Stimulated activated CD8-positive, alpha-beta memory T cell treated with anti-CD3 and anti-CD28 coated beads, Interleukin-7, amount 100 ng/mL, for 48 hours (primary cell): ENCODE data around the gene FOXP1.

Experiments used
- DNase-seq, 2 donors: peaks; one replicate each; pipeline ENCODE4 v3.0.0-alpha.2; 2020; ENCODE audit warnings: low read depth in 1 of 2; ENCODE audit errors: extremely low read depth in 1 of 2

The FOXP1 gene

DNA sequence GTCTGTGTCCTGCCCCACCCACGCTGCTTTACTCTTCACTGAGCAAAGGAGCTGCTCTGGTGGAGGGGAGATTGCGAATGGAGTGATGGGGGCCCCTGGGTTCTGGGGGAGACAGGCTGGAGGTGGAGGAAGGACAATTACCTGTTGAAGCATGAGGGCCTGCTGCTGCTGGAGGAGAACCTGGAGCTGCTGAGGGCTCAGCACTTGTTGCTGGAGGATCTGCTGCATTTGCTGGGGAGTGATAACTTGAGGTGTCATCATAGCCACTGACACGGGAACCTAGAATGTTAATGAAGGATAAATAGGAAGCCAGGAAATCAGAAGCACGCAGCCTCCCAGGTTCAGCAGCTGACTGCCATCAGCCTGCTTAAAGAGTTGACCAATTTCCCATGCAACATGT lies 530.0 kb downstream of the FOXP1 start:
- no peak for DNase-seq

DNA sequence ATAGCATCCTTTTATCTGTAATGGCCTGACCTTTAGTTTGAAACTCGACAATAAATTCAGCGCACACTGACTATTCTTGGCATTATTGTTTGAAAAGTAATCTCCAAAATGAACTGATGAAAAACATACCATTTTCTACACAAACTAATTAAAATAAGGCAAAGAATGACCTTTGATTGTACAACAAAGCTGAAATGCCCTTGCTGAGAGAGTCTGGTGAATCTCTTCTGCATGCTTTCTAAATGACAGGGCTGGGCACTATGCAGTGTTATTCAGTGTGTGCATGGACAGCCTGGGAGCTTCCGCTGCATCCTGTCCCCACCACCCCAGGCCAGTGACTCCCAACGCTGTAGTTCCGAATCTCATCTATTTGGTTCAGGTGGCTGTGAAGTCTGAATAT lies 530.8 kb downstream of the FOXP1 start:
- no peak for DNase-seq

DNA sequence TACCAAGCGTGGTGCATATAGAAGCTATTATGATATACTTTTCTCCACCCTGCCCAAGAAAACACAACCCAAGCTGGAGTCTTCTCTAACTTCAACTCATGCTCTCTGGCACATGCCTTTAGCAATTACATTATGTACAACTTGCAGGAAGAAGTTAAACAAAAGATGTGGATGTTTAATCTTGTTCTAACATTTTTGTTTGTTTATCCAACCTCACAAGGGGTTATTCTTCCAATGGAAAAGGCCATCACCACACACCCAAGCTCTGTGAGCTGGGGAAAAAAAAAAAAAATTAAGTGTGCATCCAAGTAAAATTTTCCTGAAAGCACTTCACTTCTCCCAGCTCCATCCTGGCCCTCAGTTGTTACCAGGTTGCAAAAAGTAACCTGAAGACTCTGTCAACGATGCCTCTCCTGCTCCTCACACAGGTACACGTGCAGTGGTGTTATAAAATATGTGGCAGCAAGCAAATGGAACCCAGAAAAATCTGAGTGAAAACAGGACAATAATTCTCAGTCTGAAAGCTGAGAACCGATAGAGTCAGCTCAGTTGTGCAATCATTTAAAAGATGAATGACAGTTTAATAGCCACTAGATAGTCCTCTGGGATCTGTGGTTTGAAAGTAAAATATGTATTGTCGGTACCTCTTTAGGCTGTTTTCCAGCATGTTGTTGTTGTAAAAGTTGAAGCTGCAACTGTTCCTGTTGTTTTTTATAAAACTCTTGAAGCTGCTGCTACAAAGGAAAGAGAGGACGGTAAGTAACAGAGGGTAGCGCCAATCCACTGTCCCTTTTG lies 531.4 kb downstream of the FOXP1 start:
- no peak for DNase-seq

DNA sequence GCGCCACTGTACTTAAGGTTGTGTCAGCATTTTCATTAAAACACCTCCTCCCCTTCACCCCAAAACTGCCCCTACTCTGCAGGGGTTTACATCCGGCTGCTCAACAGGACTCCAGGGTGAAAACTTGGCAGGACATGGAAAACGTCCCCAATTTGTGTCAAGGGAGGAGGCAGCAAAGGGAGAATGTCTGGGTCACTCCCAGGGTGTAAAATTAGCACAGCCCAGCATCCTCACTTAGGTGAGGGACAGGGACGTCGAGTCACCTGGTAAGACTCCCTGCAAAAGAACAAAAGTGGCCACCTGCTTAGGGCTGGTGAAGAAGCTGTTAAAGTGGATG lies 532.3 kb downstream of the FOXP1 start:
- DNase-seq = no peak

DNA sequence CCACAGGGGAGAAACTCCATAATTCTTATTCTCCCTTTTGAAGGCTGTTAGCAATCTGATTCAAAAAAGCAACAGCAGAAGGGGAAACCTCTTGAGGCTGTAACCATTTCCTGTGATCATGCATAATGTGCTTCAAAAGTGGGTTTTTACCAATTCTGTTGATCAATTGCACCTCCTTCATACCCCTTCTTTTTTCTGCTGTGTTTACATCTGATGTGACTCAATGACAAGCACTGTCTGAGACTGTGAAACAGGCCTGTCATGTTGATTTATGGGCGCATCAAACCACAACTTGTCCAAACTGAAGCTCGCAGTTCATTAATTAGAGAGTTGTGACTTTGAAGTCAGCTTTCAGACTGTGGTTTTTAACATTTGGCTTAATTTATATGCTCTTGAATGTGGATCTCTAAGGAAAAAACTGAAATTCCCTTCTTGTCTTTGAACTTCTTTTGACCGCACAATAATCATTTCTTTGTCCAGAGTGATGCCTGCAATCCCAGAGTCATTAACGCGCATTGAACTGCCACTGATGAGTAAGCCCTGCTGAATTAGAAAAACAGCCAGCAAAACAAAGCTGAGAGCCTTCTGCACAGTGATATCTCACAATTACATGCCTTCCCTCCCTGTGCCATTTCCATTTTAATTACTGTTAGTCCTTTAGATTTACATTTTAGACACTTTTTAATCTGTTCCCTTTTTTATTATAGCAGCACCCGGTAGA lies 532.8 kb downstream of the FOXP1 start:
- DNase-seq = no peak

DNA sequence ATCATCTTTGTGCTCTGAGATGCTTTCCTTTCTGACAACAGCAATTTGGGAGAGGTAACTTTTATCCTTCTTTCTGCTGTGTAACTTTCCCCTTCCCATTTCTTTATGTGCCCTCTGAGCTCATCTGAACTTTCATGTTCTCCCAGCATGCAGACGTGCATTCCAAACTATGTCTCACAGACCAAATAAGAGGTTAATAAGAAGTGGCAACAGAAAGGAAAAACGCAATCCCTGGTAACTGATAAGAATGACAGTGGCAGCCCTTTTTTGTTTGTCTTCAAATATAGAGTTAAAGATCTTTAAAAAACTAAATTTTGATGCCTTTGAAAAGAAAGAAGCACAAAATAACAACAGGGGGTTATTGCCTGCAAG lies 533.4 kb downstream of the FOXP1 start:
- no peak for DNase-seq

DNA sequence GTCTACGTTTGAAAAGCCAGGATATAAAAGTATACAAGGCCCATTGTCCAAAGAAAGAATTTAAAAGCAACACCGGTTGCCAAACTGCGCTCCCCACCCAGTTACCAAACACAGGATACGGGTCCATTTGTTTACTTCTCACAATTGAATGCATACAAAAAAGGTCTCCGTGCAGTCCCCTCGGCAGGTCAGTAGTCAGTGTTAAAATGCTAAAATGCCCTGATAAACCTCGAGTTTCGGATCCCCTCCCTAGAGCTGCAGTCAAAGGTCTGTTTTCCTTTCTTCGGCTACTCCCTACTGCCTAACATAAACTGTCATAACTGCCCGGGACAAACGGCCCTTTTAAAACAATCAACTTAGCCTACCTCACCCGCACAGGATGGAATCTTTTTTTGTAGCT lies 534.6 kb downstream of the FOXP1 start:
- DNase-seq = no peak

DNA sequence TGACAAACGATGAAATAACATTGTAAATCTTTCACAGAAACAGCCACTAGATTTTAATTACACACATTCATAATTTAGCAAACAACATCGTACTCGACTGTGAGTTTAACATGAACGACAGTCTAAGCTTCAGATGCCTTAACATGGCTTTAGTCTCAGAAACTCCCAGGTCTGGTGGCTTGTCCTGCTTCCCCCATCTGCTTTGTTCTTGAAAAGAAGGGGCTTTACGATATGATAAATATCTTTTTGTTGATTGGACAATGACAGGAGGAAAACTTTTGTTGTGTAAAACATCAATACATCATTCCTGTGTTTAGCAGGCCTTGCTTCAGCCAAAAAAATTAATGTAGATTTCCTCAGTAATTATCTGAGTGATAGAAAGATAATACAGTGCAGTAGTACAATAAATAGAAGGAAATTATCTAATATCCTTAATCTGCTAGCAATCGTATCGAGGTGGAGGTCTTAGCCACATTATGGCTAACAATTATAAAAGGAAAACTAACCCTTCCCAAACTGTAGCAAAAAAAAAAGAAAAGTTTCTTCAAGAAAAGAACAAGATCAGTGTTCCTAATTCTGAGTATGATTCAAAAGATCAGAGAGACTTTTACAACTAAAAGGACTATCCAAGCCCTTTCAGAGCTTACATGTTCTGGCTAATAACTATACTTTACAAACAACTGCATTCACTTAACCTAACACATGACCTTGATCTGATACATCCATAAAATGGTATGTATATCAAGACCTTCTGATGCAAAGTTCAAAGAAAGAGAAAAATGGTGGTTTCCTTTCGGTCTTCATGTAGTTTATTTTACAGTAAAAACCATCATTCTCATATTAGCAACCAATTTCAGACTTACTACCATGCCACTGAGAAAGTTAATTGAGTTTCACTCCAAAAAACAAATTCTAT lies 535.7 kb downstream of the FOXP1 start:
- DNase-seq = no peak

DNA sequence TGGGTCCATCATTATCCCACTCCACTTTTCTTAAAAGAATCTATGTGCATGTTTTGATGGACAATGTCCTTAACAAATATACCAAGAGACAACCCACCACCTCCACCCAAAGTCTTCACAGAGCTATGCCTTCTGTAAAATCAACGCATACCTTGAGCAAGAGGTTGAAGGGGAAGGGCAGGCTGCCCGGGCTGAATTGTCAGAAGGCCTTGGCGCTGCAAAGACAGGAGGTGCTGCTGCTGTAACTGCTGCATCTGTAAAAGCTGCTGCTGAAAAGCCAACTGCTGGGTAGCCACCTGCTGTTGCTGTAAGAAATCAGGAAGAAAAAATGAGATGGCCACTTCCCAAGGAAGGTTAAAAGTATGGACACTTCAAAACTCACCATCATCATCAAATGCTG lies 536.7 kb downstream of the FOXP1 start:
- DNase-seq = no peak

DNA sequence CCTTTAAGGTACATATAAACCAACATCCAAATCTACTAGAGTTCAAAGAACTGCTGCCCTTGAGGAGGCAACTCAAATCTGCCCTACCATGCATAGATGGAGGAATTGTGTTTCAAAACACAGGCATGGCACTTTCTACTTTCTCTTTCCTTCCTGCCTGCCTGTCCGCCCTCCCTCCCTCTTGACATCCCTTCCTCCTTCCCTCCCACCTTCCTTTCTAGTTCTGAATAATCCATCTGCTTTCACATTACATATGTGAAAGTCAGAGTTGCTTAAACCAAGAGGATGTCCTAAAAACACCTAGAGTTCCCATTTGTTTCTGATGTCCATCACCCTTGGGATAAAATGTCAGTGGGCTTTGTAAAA lies 537.6 kb downstream of the FOXP1 start:
- no peak for DNase-seq

DNA sequence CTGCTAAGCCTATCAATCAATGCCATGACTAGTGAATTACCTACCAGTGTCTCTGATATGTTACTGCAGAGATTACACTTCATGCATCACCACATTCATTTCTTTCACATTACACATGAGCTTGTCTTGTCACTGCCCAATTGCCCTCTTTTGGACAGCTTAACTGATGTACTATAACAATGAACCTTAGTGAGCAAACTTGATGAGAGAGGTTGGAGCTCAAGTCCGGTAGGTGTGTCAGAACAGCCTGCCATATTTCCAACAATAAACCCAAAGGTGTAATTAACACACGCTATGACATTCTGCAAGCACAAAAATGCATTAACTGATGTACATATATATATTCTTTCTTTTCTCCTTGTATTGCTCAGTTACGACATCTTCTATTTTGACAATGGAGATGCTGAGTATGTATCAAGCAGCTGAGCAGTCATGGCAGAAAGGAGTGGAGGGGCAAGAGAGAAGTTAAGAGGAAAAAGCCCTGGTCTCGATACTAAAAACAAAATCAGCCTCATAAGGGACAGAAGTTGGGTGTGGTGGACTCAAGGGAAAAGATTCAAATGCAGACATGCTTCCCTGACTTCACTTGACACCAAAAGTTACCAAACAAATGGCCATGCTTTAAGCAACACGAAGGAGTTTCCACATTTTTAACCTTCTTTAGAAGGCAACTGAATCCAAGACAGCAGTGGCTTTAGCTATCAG lies 538.2 kb downstream of the FOXP1 start:
- DNase-seq = no peak

DNA sequence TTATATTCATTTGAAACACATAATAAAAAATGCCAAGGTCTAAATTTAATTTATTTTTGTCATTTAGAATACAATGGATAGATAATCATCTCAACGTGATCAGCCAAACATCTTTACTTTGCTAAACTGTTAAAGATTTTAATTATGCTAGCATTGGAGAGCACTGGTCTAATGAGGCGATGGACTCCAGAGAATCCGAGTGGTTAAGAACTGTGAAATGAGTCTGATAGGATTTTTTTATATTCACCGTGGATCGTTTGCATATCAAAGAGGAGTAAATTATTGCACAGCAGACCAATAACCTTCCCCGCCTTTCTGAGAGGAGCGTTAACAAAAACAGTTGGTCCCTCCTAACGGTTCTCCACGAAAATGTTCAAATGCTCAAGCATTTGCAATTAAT lies 540.8 kb downstream of the FOXP1 start:
- DNase-seq = no peak

DNA sequence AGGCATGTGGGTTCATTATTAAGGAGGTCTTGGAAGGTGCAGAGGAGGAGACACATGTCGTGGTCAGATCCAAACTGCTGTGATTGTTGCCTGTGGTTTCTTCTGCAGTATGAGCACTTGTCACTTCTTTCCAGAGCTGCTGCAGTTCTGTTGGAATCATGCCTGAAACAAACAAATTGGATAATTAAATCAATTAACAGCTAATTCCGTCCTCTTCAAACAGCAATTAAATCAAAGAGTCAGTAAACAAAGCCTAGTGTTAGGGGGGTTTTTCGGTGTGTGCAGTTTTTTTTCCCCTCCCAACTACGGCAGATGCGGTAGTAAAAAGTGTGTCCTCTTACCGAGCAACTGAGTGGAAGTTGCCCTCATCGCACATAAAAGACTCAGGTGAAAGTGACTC lies 542.2 kb downstream of the FOXP1 start:
- DNase-seq = no peak

DNA sequence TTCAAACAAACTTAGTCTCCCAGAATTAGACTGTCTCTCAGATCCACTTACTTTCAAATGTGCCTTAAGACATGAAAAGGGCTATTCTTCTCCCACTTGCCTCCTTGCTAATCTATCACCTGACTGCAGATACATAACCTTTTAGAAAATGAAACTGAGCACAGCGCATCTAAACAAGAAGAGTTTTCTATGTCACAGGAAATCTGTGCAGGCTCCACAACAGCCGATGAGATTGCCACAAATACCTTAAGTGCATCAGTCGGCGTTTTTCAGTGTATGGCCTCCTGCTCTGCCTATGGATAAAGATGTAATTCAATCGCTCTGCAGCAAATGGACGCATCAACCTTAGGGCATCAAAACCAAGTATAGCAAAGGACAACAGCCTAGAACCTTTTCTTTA lies 544.2 kb downstream of the FOXP1 start:
- DNase-seq = no peak

DNA sequence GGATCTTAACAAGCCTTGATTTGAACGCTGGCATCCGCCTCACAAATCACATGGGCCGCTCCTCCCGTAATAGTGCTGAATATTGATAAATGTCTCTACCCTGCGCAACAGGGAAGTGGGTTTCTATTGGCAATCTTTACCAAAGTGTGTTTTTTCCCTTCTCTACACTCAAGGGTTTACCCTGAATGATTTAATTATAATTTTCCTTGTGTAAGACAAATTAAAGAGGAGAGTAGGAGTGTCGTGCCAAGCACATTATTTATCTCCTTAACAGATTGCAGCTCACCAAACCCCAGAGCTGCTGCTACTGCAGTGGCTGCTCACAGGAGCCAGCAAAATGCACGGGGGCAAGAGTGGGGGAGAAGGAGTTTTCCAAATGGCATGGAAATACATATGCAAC lies 545.8 kb downstream of the FOXP1 start:
- no peak for DNase-seq

DNA sequence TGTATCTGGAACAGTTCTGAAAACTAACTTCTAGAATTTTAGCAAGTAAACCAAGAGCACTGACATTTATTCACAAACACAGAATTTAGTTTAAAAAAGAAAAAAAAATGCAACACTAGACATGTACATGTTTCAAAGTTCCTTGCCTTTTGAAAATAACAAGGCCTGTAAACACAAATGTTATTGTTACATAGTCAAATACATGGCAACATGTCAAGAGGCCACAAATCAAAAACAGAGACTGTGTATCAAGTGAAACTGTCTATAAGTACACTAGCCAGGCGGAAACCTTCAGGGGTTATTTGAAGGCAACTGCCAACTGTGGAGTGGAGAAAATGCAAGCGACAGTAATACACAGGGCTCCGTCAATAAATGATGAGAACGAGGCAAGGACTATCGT lies 547.6 kb downstream of the FOXP1 start:
- no peak for DNase-seq

DNA sequence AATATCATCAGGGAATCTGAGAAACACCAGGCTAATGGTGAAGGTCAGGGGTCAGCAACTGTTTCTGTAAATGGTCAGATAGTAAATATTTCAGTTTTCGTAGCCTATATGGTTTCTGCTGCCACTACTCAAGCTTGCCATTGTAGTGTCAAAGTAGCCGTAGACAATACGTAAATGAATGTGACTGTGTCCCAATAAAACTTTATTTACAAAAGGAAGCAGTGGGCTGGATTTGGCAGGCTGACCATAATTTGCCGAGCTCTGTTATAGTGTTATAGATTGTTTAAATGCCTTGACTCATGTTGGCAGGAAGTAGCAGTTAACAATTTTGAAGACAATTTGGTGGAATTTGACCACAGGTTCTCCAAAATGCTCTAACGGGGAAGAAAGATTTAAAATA lies 548.2 kb downstream of the FOXP1 start:
- DNase-seq = no peak

DNA sequence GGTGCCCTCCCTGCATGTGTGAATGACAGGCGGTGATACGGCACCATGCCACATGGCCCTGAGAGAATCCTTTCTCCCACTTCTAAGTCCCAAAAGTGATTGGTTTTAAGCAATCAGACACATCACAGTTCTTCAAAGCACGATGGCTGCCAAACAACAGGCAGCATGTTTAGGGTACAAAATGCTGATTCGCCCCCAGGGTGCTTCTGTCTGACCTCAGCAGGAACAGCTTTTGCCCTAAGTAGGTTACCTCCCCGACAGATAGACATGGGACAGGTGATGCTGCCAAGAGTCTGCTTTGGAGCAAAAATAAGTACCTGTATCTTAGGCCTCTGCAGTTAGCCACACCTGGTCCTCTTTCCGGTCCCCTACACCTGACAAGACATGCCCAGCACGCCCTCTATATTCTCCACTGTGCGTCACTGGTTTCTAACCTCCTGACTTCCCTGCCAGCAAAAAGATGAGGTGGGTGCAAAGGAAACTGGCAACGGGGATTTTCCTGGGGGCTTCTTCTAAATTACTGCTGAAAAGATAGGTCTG lies 549.8 kb downstream of the FOXP1 start:
- no peak for DNase-seq

DNA sequence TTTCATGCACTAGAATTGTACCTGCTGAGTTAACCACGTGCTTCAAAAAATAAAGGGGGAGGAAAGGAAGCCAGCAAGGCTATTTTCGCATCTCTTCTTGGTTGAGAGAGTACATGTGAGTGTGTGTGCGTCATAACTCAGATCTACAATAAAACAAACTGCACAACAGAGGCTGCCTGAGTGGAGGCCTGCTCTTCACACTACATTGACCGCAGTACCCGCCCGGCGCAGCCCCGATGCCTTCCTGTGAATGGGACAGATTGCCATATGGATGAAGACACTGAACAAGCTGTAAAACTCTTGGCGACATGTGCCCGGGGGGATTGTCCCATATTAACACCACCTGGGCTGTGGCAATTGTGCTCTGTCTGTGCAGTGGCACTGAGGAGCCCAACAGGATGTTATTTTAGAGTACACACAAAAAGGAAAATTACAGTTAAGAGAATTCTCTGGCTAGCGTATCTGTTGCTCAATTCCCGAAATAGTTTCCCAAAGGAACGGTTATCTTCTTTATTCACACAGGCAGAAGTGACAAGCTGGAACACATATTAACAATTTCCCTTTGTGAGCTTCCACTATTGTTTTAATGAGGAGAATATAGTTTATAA lies 551.5 kb downstream of the FOXP1 start:
- DNase-seq = no peak

DNA sequence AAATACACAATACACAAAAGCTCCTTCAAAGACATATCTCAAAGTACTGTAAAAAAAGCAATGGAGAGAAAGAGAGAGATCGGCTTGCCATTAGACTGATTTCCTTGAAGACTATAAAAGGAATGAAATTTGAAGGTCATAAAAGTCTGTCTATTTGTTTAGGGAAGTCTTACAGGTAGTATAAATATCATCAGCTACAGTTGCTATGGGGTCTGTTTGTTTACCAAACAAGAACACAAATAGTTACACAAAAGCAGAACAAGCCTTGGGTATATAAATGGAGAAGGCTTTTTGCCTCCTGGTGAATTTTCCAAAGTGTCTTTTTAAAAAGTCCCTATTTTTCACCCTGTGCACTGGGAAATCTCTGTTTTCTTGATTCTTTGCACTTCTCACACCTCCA lies 552.3 kb downstream of the FOXP1 start:
- no peak for DNase-seq

DNA sequence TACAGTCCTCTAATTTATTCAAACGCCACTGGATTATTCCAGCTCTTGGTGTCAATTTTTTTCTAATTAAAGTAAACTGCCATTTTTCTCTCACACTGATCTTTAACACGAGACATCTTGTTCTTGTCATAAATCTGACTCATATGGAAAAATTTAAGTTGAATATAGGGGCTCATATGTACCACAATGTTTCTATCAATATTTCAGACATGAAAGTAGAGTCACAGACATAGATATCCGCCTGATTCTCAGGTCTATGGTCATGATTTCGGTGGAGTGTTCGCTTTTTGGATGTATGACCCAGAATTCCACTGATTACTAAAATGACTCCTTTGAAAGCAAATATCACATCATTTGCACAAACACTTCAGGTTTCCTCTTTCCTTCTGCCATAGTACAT lies 552.8 kb downstream of the FOXP1 start:
- no peak for DNase-seq
